ENCODE measurements around the gene CDH23.

Gene CDH23

GRCh38 chr10:71521504-71522441 lies 125.1 kb downstream of the CDH23 start:
- Histone ChIP-seq H3K4me3 (ENCODE audit: low read depth in 1 of 2, low read length in 1 of 2) (no peak overlapping the region), H3K27ac (no peak overlapping the region)

DNA sequence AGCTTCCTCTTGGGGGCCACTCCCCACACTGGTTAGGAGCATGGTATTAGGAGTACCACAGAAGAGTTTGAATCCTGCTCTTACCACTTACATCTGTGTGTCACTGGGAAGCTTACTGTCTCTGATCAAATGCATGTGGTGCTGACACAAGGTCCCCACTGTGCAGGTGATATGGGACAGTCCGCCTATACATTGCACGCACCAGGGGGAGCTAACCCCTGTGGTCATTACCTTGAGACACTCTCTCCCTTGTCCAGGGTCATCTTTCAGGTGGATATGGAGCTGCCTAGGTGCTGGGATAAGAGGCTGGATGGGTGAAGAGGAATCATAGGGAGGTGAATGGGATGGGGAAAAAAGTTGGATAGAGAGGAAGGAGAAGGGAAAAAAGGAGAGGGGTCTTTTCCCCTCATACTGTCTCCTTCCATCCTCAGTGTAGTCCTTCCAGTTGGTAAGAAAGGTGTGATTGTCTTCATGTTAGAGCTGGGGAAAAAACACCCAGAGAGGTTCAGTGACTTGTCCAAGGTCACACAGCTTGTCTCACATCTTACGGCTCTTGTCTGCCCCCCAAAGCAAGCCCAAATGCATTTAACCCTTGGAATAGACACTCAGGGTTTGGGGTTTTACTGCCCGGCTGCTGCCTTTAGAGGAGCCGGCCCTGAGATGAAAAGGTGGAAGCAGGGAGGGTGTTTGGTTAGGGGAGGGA lies 125.9 kb downstream of the CDH23 start:
- Histone ChIP-seq H3K27ac (no peak overlapping the region), H3K9me3 (no peaks in the 10 kb centered on the region), H3K4me1 (ENCODE audit: control insufficient read depth in 1 of 2, insufficient read depth in 1 of 2, low read depth in 1 of 2, low read length in 1 of 2) (no peaks in the 10 kb centered on the region), H3K27me3 (peaks cover 3% of the 10 kb centered on the region), H3K4me3 (ENCODE audit: low read depth in 1 of 2, low read length in 1 of 2) (no peak overlapping the region), H3K36me3 (no peaks in the 10 kb centered on the region)
- TF ChIP-seq CTCF (IDR thresholded peaks at IDR 0.05) = no peak

More at GRCh38 chr10:71521504-71522441, 125.1 kb downstream of the CDH23 start:
- H3K27me3 ChIP-seq = peaks cover 3% of the 10 kb centered on the region
- TF ChIP-seq CTCF (IDR thresholded peaks at IDR 0.05) = no peak
- H3K9me3 ChIP-seq = no peaks in the 10 kb centered on the region
- H3K36me3 ChIP-seq = no peaks in the 10 kb centered on the region
- H3K4me1 ChIP-seq (ENCODE audit: control insufficient read depth in 1 of 2, insufficient read depth in 1 of 2, low read depth in 1 of 2, low read length in 1 of 2) = no peaks in the 10 kb centered on the region

GRCh38 chr10:71523756-71524155 lies 127.0 kb downstream of the CDH23 start:
- TF ChIP-seq CTCF (IDR thresholded peaks at IDR 0.05) = no peak
- Histone ChIP-seq H3K36me3 (no peaks in the 10 kb centered on the region), H3K27me3 (peaks cover 3% of the 10 kb centered on the region), H3K4me3 (ENCODE audit: low read depth in 1 of 2, low read length in 1 of 2) (no peak overlapping the region), H3K27ac (no peak overlapping the region), H3K4me1 (ENCODE audit: control insufficient read depth in 1 of 2, insufficient read depth in 1 of 2, low read depth in 1 of 2, low read length in 1 of 2) (no peaks in the 10 kb centered on the region), H3K9me3 (no peaks in the 10 kb centered on the region)

DNA sequence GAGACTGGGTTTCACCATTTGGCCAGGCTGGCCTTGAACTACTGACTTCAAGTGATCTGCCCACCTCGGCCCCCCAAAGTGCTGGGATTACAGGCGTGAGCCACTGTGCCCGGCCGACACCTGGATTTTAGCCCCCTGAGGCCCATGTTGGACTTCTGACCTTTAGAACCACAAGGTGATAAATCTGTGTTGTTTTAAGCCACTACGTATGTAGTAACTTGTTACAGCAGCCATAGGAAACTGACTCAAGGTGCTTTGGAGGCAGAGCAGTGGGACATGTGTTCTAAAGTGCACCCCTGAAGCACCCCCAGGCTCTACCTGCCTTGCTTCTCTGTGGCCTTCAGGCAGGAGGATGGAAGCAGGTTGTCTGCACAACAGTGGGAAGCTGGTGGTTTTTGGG lies 128.4 kb downstream of the CDH23 start:
- Histone ChIP-seq H3K4me3 (ENCODE audit: low read depth in 1 of 2, low read length in 1 of 2) (no peak overlapping the region), H3K4me1 (ENCODE audit: control insufficient read depth in 1 of 2, insufficient read depth in 1 of 2, low read depth in 1 of 2, low read length in 1 of 2) (no peaks in the 10 kb centered on the region), H3K27me3 (peaks cover 3% of the 10 kb centered on the region), H3K27ac (no peak overlapping the region), H3K9me3 (no peaks in the 10 kb centered on the region), H3K36me3 (no peaks in the 10 kb centered on the region)
- TF ChIP-seq CTCF (IDR thresholded peaks at IDR 0.05) = no peak

DNA sequence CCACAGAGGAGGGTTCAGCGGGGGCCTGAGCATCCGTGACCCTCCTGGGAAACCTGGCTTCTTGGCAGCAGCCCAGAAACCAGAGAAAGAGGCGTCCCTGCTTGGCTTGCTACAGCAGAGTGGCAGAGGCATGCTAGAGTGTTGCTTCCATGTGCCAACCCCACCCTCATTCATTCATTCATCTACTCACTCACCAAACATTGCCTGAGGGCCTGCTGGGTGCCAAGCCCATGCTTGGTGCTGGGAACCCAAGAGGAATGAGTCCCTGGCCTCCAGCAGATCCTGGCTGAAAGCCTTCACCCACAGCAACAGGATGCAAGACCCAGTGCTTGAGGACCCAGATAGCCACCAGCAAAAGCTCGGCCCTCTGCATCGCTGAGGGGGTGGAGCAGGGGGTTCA lies 129.0 kb downstream of the CDH23 start:
- Histone ChIP-seq H3K27me3 (peaks cover 3% of the 10 kb centered on the region), H3K36me3 (no peaks in the 10 kb centered on the region), H3K9me3 (no peaks in the 10 kb centered on the region), H3K27ac (no peak overlapping the region), H3K4me1 (ENCODE audit: control insufficient read depth in 1 of 2, insufficient read depth in 1 of 2, low read depth in 1 of 2, low read length in 1 of 2) (no peaks in the 10 kb centered on the region), H3K4me3 (ENCODE audit: low read depth in 1 of 2, low read length in 1 of 2) (no peak overlapping the region)
- TF ChIP-seq CTCF (IDR thresholded peaks at IDR 0.05) = no peak

Measured in neutrophil (primary cell).